ENCODE data around the gene APOL1. TPM values are rescaled to one million over a fixed set of nuclear protein-coding genes. Genes with fewer than 3 reads are reported as not detected.

The APOL1 gene
- polyA plus RNA-seq, 1 of the 3 experiments (the other 2 are of a cell fraction): 0.56 TPM

GRCh38 chr22:36232715-36233401 lies 20.1 kb upstream of the APOL1 start:
- TF ChIP-seq POLR2AphosphoS5 (IDR thresholded peaks at IDR 0.05; ENCODE audit: low read depth, low read length): no peak
- TF ChIP-seq ZBTB33 (IDR thresholded peaks at IDR 0.05; ENCODE audit: borderline replicate concordance, low read depth): no peak
- TF ChIP-seq USF2 (IDR thresholded peaks at IDR 0.05; ENCODE audit: borderline replicate concordance, low read depth, low read length): no peak
- TF ChIP-seq USF1 (IDR thresholded peaks at IDR 0.05; ENCODE audit: borderline replicate concordance, low read depth): no peak
- no peak for TF ChIP-seq RCOR1 (IDR thresholded peaks at IDR 0.05; ENCODE audit: low read length)
- TF ChIP-seq TAF1 (IDR thresholded peaks at IDR 0.05; ENCODE audit: borderline replicate concordance, low read depth, low read length): no peak
- TF ChIP-seq MEF2A (IDR thresholded peaks at IDR 0.05; ENCODE audit: borderline replicate concordance, low read depth): no peak
- TF ChIP-seq, protein P1, sequence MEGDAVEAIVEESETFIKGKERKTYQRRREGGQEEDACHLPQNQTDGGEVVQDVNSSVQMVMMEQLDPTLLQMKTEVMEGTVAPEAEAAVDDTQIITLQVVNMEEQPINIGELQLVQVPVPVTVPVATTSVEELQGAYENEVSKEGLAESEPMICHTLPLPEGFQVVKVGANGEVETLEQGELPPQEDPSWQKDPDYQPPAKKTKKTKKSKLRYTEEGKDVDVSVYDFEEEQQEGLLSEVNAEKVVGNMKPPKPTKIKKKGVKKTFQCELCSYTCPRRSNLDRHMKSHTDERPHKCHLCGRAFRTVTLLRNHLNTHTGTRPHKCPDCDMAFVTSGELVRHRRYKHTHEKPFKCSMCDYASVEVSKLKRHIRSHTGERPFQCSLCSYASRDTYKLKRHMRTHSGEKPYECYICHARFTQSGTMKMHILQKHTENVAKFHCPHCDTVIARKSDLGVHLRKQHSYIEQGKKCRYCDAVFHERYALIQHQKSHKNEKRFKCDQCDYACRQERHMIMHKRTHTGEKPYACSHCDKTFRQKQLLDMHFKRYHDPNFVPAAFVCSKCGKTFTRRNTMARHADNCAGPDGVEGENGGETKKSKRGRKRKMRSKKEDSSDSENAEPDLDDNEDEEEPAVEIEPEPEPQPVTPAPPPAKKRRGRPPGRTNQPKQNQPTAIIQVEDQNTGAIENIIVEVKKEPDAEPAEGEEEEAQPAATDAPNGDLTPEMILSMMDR (IDR thresholded peaks at IDR 0.05): no peak
- TF ChIP-seq RFX5 (IDR thresholded peaks at IDR 0.05; ENCODE audit: low read length): no peak
- no peak for TF ChIP-seq EZH2phosphoT487 (IDR thresholded peaks at IDR 0.05; ENCODE audit: borderline replicate concordance, low read depth)
- no peak for TF ChIP-seq GATA2 (CRISPR knock-in tag; IDR thresholded peaks at IDR 0.05)
- no peak for TF ChIP-seq JUND (IDR thresholded peaks at IDR 0.05)
- no peak for TF ChIP-seq TCF12 (IDR thresholded peaks at IDR 0.05)
- TF ChIP-seq YY1 (IDR thresholded peaks at IDR 0.05; ENCODE audit: low read depth): no peak
- no peak for TF ChIP-seq RAD21 (IDR thresholded peaks at IDR 0.05; ENCODE audit: low read length)
- no peak for TF ChIP-seq TEAD4 (IDR thresholded peaks at IDR 0.05; ENCODE audit: borderline replicate concordance, insufficient read depth)
- no peak for TF ChIP-seq SIN3A (IDR thresholded peaks at IDR 0.05; ENCODE audit: borderline replicate concordance, low read depth, low read length)
- no peak for TF ChIP-seq FOSL2 (IDR thresholded peaks at IDR 0.05; ENCODE audit: borderline replicate concordance, low read depth)
- Histone ChIP-seq H3K27me3 (ENCODE audit: insufficient read depth) (no peaks in the 10 kb centered on the region), H4K20me1 (ENCODE audit: insufficient read depth) (no peaks in the 10 kb centered on the region), H3K4me2 (no peak overlapping the region), H3K4me3 (ENCODE audit: low read depth in 2 of 2, low read length in 1 of 2) (no peak overlapping the region), H3F3A (replicated peaks; ENCODE audit: insufficient read depth) (peaks cover 4% of the 10 kb centered on the region), H3K27ac (ENCODE audit: low read depth in 2 of 2, low read length in 1 of 2) (no peak overlapping the region), H3K79me2 (ENCODE audit: insufficient read depth) (peaks cover 14% of the 10 kb centered on the region), H2AFZ (ENCODE audit: low read depth) (no peak overlapping the region), H3K9me2 (no peaks in the 10 kb centered on the region), H3K4me1 (ENCODE audit: control insufficient read depth in 1 of 2, insufficient read depth in 2 of 2, low read depth in 1 of 2, low read length in 1 of 2) (peaks cover 4 to 11% of the 10 kb centered on the region in 2 experiments; a peak in 1 of 4 replicates), H3K36me3 (replicated peaks in 1 of 2; ENCODE audit: control insufficient read depth in 1 of 2, insufficient read depth in 2 of 2, low read length in 1 of 2) (peaks cover 5 to 20% of the 10 kb centered on the region in 2 experiments), H3K9ac (no peak overlapping the region), H3K9me3 (no peaks in the 10 kb centered on the region)
- WGBS (ENCODE audit: low lambda C conversion rate): 91% methylated on average over 12 of the region's 13 CpGs
- no peak for DNase-seq
- CTCF ChIA-PET: no interaction called here
- POLR2A ChIA-PET: no interaction called here
